WERI-Rb-1 (cell line): ENCODE data around the gene OR52E6.

ENCODE experiments used
- DNase-seq: peaks from one replicate; pipeline ENCODE4 v3.0.0-alpha.2; 2020
- H3K27ac ChIP-seq: fragments of 250-450 bp; sonication (Bioruptor Pico); 2 replicates; pipeline ENCODE4 v1.5.1; 2020; ENCODE audit warnings: mild to moderate bottlenecking, moderate library complexity
- H3K27me3 ChIP-seq: fragments of 250-450 bp; sonication (Bioruptor Pico); 2 replicates; pipeline ENCODE4 v1.5.1; 2021; ENCODE audit warnings: mild to moderate bottlenecking, low read depth, moderate library complexity; ENCODE audit not compliant: insufficient read depth, severe bottlenecking
- H3K36me3 ChIP-seq: fragments of 250-450 bp; sonication (Bioruptor Pico); 2 replicates; pipeline ENCODE4 v1.5.1; 2020; ENCODE audit warnings: mild to moderate bottlenecking, moderate library complexity
- H3K4me3 ChIP-seq: 2 replicates; pipeline ENCODE4 v1.5.1; 2011; ENCODE audit warnings: low read depth, mild to moderate bottlenecking, control low read depth, low read length
- H3K9me3 ChIP-seq: fragments of 250-450 bp; sonication (Bioruptor Pico); 2 replicates; pipeline ENCODE4 v1.5.1; 2021; ENCODE audit warnings: mild to moderate bottlenecking, moderate library complexity; ENCODE audit not compliant: severe bottlenecking
- CTCF ChIP-seq: IDR thresholded peaks from 2 replicates; pipeline ENCODE4 v1.5.1; 2011; ENCODE audit warnings: low read depth, mild to moderate bottlenecking, control low read depth, inconsistent platforms, low read length

The OR52E6 gene

DNA sequence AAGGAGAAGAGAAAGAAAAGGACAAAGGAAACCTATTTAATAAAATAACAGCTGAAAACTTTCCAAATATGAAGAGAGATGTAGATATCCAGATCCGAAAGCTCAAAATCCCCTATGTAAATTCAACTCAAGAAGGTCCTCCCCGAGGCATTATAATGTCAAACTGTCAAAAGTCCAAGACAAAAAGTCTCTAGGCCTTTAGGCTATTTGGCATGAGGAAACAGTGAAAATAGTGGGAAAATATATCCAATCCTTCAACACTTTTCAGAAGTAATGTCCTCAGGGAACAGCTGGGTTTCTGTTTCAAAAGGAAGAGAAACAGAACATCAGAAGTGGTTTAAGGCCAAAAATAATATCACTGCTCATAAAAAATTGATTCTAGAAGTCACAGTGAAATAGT is 36.9 kb upstream of the OR52E6 start:
- no peak overlapping the region for H3K4me3 ChIP-seq
- no peaks in the 10 kb centered on the region for H3K9me3 ChIP-seq
- H3K27ac ChIP-seq = no peak overlapping the region
- no peaks in the 10 kb centered on the region for H3K36me3 ChIP-seq
- no peak for TF ChIP-seq CTCF
- peaks cover 48% of the 10 kb centered on the region for H3K27me3 ChIP-seq
- no peak for DNase-seq

- DNase-seq = no peak
- Histone ChIP-seq H3K27ac (no peak overlapping the region), H3K27me3 (peaks cover 9% of the 10 kb centered on the region), H3K9me3 (no peaks in the 10 kb centered on the region), H3K4me3 (no peak overlapping the region), H3K36me3 (no peaks in the 10 kb centered on the region)
- no peak for TF ChIP-seq CTCF
Measured at GRCh38 chr11:5865826-5866225, 24.1 kb upstream of the OR52E6 start.

DNA sequence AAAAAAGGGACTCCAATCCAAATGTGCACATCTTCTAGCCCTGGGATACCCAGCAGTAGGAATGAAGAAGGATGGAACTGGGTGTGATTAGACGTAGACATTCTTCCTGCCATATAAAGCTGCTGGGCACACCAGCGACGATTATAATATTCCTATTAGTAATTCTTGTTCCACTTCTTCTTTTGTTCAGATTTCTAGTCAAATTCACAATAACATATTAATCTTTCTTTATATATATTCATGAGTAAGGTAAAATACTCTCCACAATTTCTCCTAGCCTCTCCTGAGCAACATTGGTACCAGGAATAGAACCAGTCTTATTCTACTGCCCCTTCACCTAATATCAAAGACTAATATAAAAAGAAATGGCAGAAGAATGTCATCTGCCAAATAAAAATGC is 15.9 kb upstream of the OR52E6 start, which contains the start of gene OR52E8:
TSS of gene OR52E8 (minus strand) at position 101 of the 400 bp plus-strand sequence. CDS start at position 101, 0 bp downstream.
- H3K36me3 ChIP-seq = no peaks in the 10 kb centered on the region
- H3K27me3 ChIP-seq = peaks cover 30% of the 10 kb centered on the region
- TF ChIP-seq CTCF = no peak
- DNase-seq = no peak
- H3K4me3 ChIP-seq = no peak within 1 kb of the TSS
- H3K27ac ChIP-seq = no peak within 1 kb of the TSS
- peaks cover 4% of the 10 kb centered on the region for H3K9me3 ChIP-seq

DNA sequence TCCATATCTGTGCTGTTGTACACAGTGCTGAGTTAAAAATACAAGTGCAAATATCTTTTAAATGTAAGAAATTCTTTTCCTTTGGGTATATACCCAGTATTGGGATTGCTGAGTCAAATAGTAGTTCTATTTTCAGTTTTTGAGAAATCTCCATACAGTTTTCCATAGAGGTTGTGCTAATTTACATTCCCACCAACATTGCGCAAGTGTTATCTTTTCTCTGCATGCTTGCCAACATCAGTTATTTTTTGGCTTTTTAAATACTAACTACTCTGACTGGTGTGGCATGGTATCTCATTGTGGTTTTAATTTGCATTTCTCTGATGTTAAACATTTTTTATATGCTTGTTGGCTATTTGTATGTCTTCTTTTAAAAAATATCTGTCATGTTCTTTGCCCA is 9.3 kb upstream of the OR52E6 start:
- H3K36me3 ChIP-seq = no peaks in the 10 kb centered on the region
- no peak for DNase-seq
- H3K9me3 ChIP-seq = peaks cover 4% of the 10 kb centered on the region
- H3K4me3 ChIP-seq = no peak overlapping the region
- TF ChIP-seq CTCF = no peak
- H3K27me3 ChIP-seq = peaks cover 29% of the 10 kb centered on the region
- H3K27ac ChIP-seq = no peak overlapping the region

- TF ChIP-seq CTCF = no peak
- H3K9me3 ChIP-seq = no peaks in the 10 kb centered on the region
Measured at GRCh38 chr11:5847711-5848110, 6.0 kb upstream of the OR52E6 start.

GRCh38 chr11:5846701-5847100 is 5.0 kb upstream of the OR52E6 start:
- no peaks in the 10 kb centered on the region for H3K9me3 ChIP-seq
- H3K27me3 ChIP-seq = peaks cover 24% of the 10 kb centered on the region
- H3K27ac ChIP-seq = no peak overlapping the region
- DNase-seq = no peak
- H3K36me3 ChIP-seq = no peaks in the 10 kb centered on the region
- TF ChIP-seq CTCF = no peak
- no peak overlapping the region for H3K4me3 ChIP-seq

More at GRCh38 chr11:5847711-5848110, 6.0 kb upstream of the OR52E6 start:
- Histone ChIP-seq H3K4me3 (no peak overlapping the region), H3K27me3 (peaks cover 28% of the 10 kb centered on the region), H3K27ac (no peak overlapping the region), H3K36me3 (no peaks in the 10 kb centered on the region)
- DNase-seq = no peak
